Upper lobe of left lung (tissue), 6 donors: ENCODE data around the gene AGTPBP1. TPM values are rescaled to one million over a fixed set of nuclear protein-coding genes. Genes with fewer than 3 reads are reported as not detected.

Experiments
- ATAC-seq, 2 donors: fragments of 200-7000 bp; cut with Tn5 transposase; one replicate each; pipeline ENCODE4 v1.9.1; 2022; ENCODE audit warnings: mild to moderate bottlenecking in 2 of 2, moderate library complexity in 2 of 2; ENCODE audit not compliant: low FRiP score in 2 of 2
- DNase-seq, 2 donors: peaks; one replicate each; pipeline ENCODE4 v3.0.0-alpha.2; 2019 to 2020
- H3K27ac ChIP-seq, 4 donors: fragments of 200-600 bp; sonication (generic); one replicate each; pipeline ENCODE4 v1.5.1; 2016 to 2019
- H3K27me3 ChIP-seq, 4 donors: fragments of 200-600 bp; sonication (generic); one replicate each; pipeline ENCODE4 v1.5.1; 2017 to 2019
- H3K36me3 ChIP-seq, 4 donors: fragments of 200-600 bp; sonication (generic); one replicate each; pipeline ENCODE4 v1.5.1; 2016 to 2019
- H3K4me1 ChIP-seq, 4 donors: fragments of 200-600 bp; sonication (generic); one replicate each; pipeline ENCODE4 v1.5.1; 2018 to 2019
- H3K4me3 ChIP-seq, 4 donors: fragments of 200-600 bp; sonication (generic); one replicate each; pipeline ENCODE4 v1.5.1; 2017 to 2019; ENCODE audit warnings: mild to moderate bottlenecking in 2 of 4, moderate library complexity in 1 of 4
- H3K9me3 ChIP-seq, 4 donors: fragments of 200-600 bp; sonication (generic); one replicate each; pipeline ENCODE4 v1.5.1; 2018 to 2019
- CTCF ChIP-seq, 6 experiments: fragments of 450-650 bp in 4 of 6; fragments of 200-600 bp in 2 of 6; sonication (generic) in 2 of 6; IDR thresholded peaks; one replicate each; pipeline ENCODE4 v1.5.1; 2016 to 2019; ENCODE audit warnings: antibody characterized with exemption in 6 of 6
- EP300 ChIP-seq, 4 donors: sonication (generic); formaldehyde crosslinking; IDR thresholded peaks; one replicate each; pipeline ENCODE4 v1.5.1; 2017; ENCODE audit warnings: antibody characterized with exemption in 4 of 4, control low read depth in 2 of 4
- POLR2A ChIP-seq, 4 donors: fragments of 450-650 bp; IDR thresholded peaks; one replicate each; pipeline ENCODE4 v1.5.1; 2016 to 2017; ENCODE audit warnings: antibody characterized with exemption in 4 of 4, mild to moderate bottlenecking in 2 of 4
- POLR2AphosphoS5 ChIP-seq, 2 donors: sonication (generic); formaldehyde crosslinking; IDR thresholded peaks; one replicate each; pipeline ENCODE4 v1.5.1; 2017; ENCODE audit warnings: antibody characterized with exemption in 2 of 2
- WGBS, 2 donors: methylation state at CpG; one replicate each; pipeline ENCODE4 v1.1.5; 2017 to 2018; 5-methylcytosine and 5-hydroxymethylcytosine counted together
- total RNA-seq, 6 donors: library from RNA; depleted of rRNA in 4 of 6; stranded (reverse); fragments of >200 nt in 4 of 6; gene quantifications; one replicate each; pipeline versions ENCODE4 v1.1.0 to v1.2.1, GENCODE V29; 2016 to 2021
- donor health status: DM: no; HTN: no; CAD: no; lungs with moderate emphysema.
- donor health status: DM: no; HTN: yes; CAD: no; lungs with severe emphysema.

AGTPBP1 gene
- total RNA-seq, 6 donors from 2014 or later, result 27.3 to 65.2 (median 40.4) TPM

GRCh38 chr9:85640425-85640824, 101.3 kb downstream of the AGTPBP1 start:
- no peak for DNase-seq
- no peak for ATAC-seq
- Histone ChIP-seq H3K4me3 (no peak overlapping the region), H3K27me3 (no peaks in the 10 kb centered on the region), H3K4me1 (no peaks in the 10 kb centered on the region), H3K36me3 (peaks cover 3 to 35% (median 5%) of the 10 kb centered on the region in 4 donors), H3K27ac (no peak overlapping the region), H3K9me3 (no peaks in the 10 kb centered on the region)
- TF ChIP-seq EP300 (IDR thresholded peaks at IDR 0.05) (no peak), POLR2AphosphoS5 (IDR thresholded peaks at IDR 0.05) (no peak)
- whole genome bisulfite sequencing, 2 donors, result 76 to 83% methylated on average over 1 of the region's 1 CpG

- H3K36me3 ChIP-seq, result peaks cover 0 to 31% (median 5%) of the 10 kb centered on the region in 4 donors
- no peaks in the 10 kb centered on the region for H3K4me1 ChIP-seq
- H3K9me3 ChIP-seq, result no peaks in the 10 kb centered on the region
- TF ChIP-seq EP300 (IDR thresholded peaks at IDR 0.05), result no peak
- TF ChIP-seq CTCF (IDR thresholded peaks at IDR 0.05), result no peak
- TF ChIP-seq POLR2A (IDR thresholded peaks at IDR 0.05), result no peak
- no peak for TF ChIP-seq POLR2AphosphoS5 (IDR thresholded peaks at IDR 0.05)
- no peak overlapping the region for H3K27ac ChIP-seq
- WGBS, 2 donors, result 59 to 67% methylated on average over 3 of the region's 3 CpGs
- no peak overlapping the region for H3K4me3 ChIP-seq
- DNase-seq (no peak), ATAC-seq (no peak)
- no peaks in the 10 kb centered on the region for H3K27me3 ChIP-seq
Measured at GRCh38 chr9:85639675-85640186, 102.0 kb downstream of the AGTPBP1 start.

- no peak overlapping the region for H3K27ac ChIP-seq
- no peak for DNase-seq
- peaks cover 0 to 26% (median 2%) of the 10 kb centered on the region in 4 donors for H3K36me3 ChIP-seq
- ATAC-seq, result no peak
- 98 to 100% methylated on average over 1 of the region's 1 CpG for WGBS, 2 donors
- H3K9me3 ChIP-seq, result no peaks in the 10 kb centered on the region
- H3K4me3 ChIP-seq, result no peak overlapping the region
- H3K27me3 ChIP-seq, result no peaks in the 10 kb centered on the region
- TF ChIP-seq CTCF (IDR thresholded peaks at IDR 0.05), result no peak
- TF ChIP-seq POLR2AphosphoS5 (IDR thresholded peaks at IDR 0.05), result no peak
- TF ChIP-seq EP300 (IDR thresholded peaks at IDR 0.05), result no peak
- TF ChIP-seq POLR2A (IDR thresholded peaks at IDR 0.05), result no peak
- H3K4me1 ChIP-seq, result no peaks in the 10 kb centered on the region
Measured at GRCh38 chr9:85631809-85632208, 109.9 kb downstream of the AGTPBP1 start.

GRCh38 chr9:85630676-85631075, 111.1 kb downstream of the AGTPBP1 start:
- no peaks in the 10 kb centered on the region for H3K9me3 ChIP-seq
- 82 to 91% methylated on average over 1 of the region's 1 CpG for WGBS, 2 donors
- ATAC-seq, result no peak

GRCh38 chr9:85617141-85617670, 124.5 kb downstream of the AGTPBP1 start:
- H3K27ac ChIP-seq, result no peak overlapping the region
- no peak for DNase-seq
- 79 to 80% methylated on average over 1 of the region's 1 CpG for WGBS, 2 donors
- no peak overlapping the region for H3K4me3 ChIP-seq
- H3K36me3 ChIP-seq, result peaks cover 0 to 11% (median under 1%) of the 10 kb centered on the region in 4 donors
- H3K9me3 ChIP-seq, result no peaks in the 10 kb centered on the region
- TF ChIP-seq EP300 (IDR thresholded peaks at IDR 0.05) (no peak), POLR2A (IDR thresholded peaks at IDR 0.05) (no peak), CTCF (IDR thresholded peaks at IDR 0.05) (no peak), POLR2AphosphoS5 (IDR thresholded peaks at IDR 0.05) (no peak)
- no peaks in the 10 kb centered on the region for H3K27me3 ChIP-seq
- no peak for ATAC-seq
- H3K4me1 ChIP-seq, result no peaks in the 10 kb centered on the region

More at GRCh38 chr9:85630676-85631075, 111.1 kb downstream of the AGTPBP1 start:
- H3K36me3 ChIP-seq, result peaks cover 0 to 26% (median 2%) of the 10 kb centered on the region in 4 donors
- H3K4me1 ChIP-seq, result no peaks in the 10 kb centered on the region
- no peak for TF ChIP-seq CTCF (IDR thresholded peaks at IDR 0.05)
- no peak for TF ChIP-seq POLR2A (IDR thresholded peaks at IDR 0.05)
- TF ChIP-seq EP300 (IDR thresholded peaks at IDR 0.05), result no peak
- TF ChIP-seq POLR2AphosphoS5 (IDR thresholded peaks at IDR 0.05), result no peak
- DNase-seq, result no peak
- no peaks in the 10 kb centered on the region for H3K27me3 ChIP-seq
- no peak overlapping the region for H3K27ac ChIP-seq
- no peak overlapping the region for H3K4me3 ChIP-seq
